K562 (cell line): ENCODE measurements around the gene EPHB2. TPM values are rescaled to one million over a fixed set of nuclear protein-coding genes. Genes with fewer than 3 reads are reported as not detected.

Source experiments
- BCL6 ChIP-seq: fragments of 250-450 bp; sonication (Bioruptor Pico); IDR thresholded peaks from 2 replicates; pipeline ENCODE4 v1.4.0; 2020
- BHLHE40 ChIP-seq: IDR thresholded peaks from 2 replicates; pipeline ENCODE4 v1.6.1; 2011; ENCODE audit warnings: low read length, improper control_type of control experiment
- BRD4 ChIP-seq: fragments of 200-600 bp; sonication (generic); IDR thresholded peaks from 2 replicates; pipeline ENCODE4 v1.6.1; 2017; ENCODE audit warnings: inconsistent platforms
- DPF2 ChIP-seq: fragments of 450-650 bp; IDR thresholded peaks from 2 replicates; pipeline ENCODE4 v1.6.1; 2016
- GTF2E2 ChIP-seq: fragments of 200-800 bp; sonication (Bioruptor generic); IDR thresholded peaks from 2 replicates; pipeline ENCODE4 v1.6.1; 2016; ENCODE audit warnings: missing genetic modification characterization, missing compliant biosample characterization
- HDAC1 ChIP-seq, 2 experiments: fragments of 450-650 bp; IDR thresholded peaks; 2 replicates each; pipeline ENCODE4 v1.6.1; 2016 to 2017; ENCODE audit warnings: inconsistent platforms in 1 of 2, mild to moderate bottlenecking in 1 of 2, moderate library complexity in 1 of 2
- HDAC3 ChIP-seq: fragments of 450-650 bp; IDR thresholded peaks from 2 replicates; pipeline ENCODE4 v1.6.1; 2018; ENCODE audit warnings: borderline replicate concordance, mild to moderate bottlenecking, moderate library complexity; ENCODE audit not compliant: partially characterized antibody
- HMGN3 ChIP-seq: IDR thresholded peaks from 2 replicates; pipeline ENCODE4 v1.6.1; 2011; ENCODE audit warnings: borderline replicate concordance, low read depth, mild to moderate bottlenecking, mixed read lengths, low read length; ENCODE audit not compliant: insufficient read length; ENCODE audit errors: extremely low read depth
- JUN ChIP-seq, 2 experiments: sonication (generic) in 1 of 2; formaldehyde crosslinking in 1 of 2; IDR thresholded peaks; 2 replicates each; pipeline versions ENCODE4 v1.6.1 to v1.8.0; 2012 to 2022; ENCODE audit warnings: borderline replicate concordance in 2 of 2, mild to moderate bottlenecking in 2 of 2, improper control_type of control experiment in 1 of 2, low read depth in 1 of 2, low read length in 1 of 2, missing genetic modification reagents in 1 of 2
- JUND ChIP-seq, 2 experiments: IDR thresholded peaks; 2 replicates in 1 of 2; 3 replicates in 1 of 2; pipeline ENCODE4 v1.6.1; 2011; ENCODE audit warnings: borderline replicate concordance in 2 of 2, low read depth in 2 of 2, low read length in 2 of 2, improper control_type of control experiment in 1 of 2, missing biosample characterization in 1 of 2, missing genetic modification characterization in 1 of 2, missing genetic modification reagents in 1 of 2
- MAFF ChIP-seq: IDR thresholded peaks from 2 replicates; pipeline ENCODE4 v1.6.1; 2012; ENCODE audit warnings: low read length, improper control_type of control experiment
- MAFK ChIP-seq: IDR thresholded peaks from 2 replicates; pipeline ENCODE4 v1.6.1; 2011; ENCODE audit warnings: low read length, improper control_type of control experiment
- PKNOX1 ChIP-seq: fragments of 450-650 bp; IDR thresholded peaks from 2 replicates; pipeline ENCODE4 v1.6.1; 2016
- RCOR1 ChIP-seq, 2 experiments: IDR thresholded peaks; 2 replicates each; pipeline ENCODE4 v1.6.1; 2012; ENCODE audit warnings: low read depth in 2 of 2, low read length in 2 of 2, borderline replicate concordance in 1 of 2, improper control_type of control experiment in 1 of 2
- RNF2 ChIP-seq: sonication (generic); IDR thresholded peaks from 2 replicates; pipeline ENCODE4 v1.6.1; 2016
- SOX6 ChIP-seq: fragments of 450-650 bp; IDR thresholded peaks from 2 replicates; pipeline ENCODE4 v1.6.1; 2014; ENCODE audit warnings: mild to moderate bottlenecking
- TCF3 ChIP-seq: sonication (generic); formaldehyde crosslinking; IDR thresholded peaks from 2 replicates; pipeline ENCODE4 v1.4.0; 2020; ENCODE audit warnings: mild to moderate bottlenecking, missing genetic modification reagents
- USF1 ChIP-seq: sonication (generic); formaldehyde crosslinking; IDR thresholded peaks from 2 replicates; pipeline ENCODE4 v1.9.0; 2022; ENCODE audit warnings: mild to moderate bottlenecking, missing genetic modification reagents
- XRCC4 ChIP-seq: IDR thresholded peaks from one replicate; pipeline ENCODE4 v1.6.1; 2011; ENCODE audit not compliant: insufficient read depth, insufficient read length; ENCODE audit errors: extremely low read depth
- ZFX ChIP-seq: sonication (generic); formaldehyde crosslinking; IDR thresholded peaks from 2 replicates; pipeline ENCODE4 v1.8.0; 2022; ENCODE audit warnings: mild to moderate bottlenecking, missing genetic modification reagents, moderate library complexity
- ZNF121 ChIP-seq: sonication (generic); formaldehyde crosslinking; conservative IDR thresholded peaks from 2 replicates; pipeline ENCODE4 v1.8.0; 2022; ENCODE audit warnings: missing genetic modification reagents
- ZNF277 ChIP-seq: fragments of 250-450 bp; sonication (Bioruptor Pico); IDR thresholded peaks from 2 replicates; pipeline ENCODE4 v1.8.0; 2022; ENCODE audit warnings: inconsistent platforms, mild to moderate bottlenecking, moderate library complexity, borderline replicate concordance
- polyA plus RNA-seq, 8 experiments: library from polyadenylated mRNA; depleted of rRNA in 4 of 8; stranded (reverse) in 5 of 8; unstranded in 3 of 8; fragments of >200 nt; fragmentation: Nextera tagmentation in 2 of 8; fragmentation: Illumina TruSeq in 1 of 8; extraction: Ambion mirVana in 2 of 8; extraction: Trizol in 1 of 8; gene quantifications; 2 replicates each; pipeline versions ENCODE4 v1.2.1 to v1.2.3, GENCODE V29; 2011 to 2014; ENCODE audit warnings: inconsistent platforms in 1 of 8, missing spikeins in 1 of 8
- total RNA-seq, 7 experiments: library from RNA; depleted of rRNA in 6 of 7; stranded (reverse); fragments of >200 nt in 6 of 7; fragmentation: Illumina TruSeq in 2 of 7; extraction: Trizol in 2 of 7; gene quantifications; 2 replicates each; pipeline versions ENCODE4 v1.2.1 to v1.2.3, GENCODE V29; 2011 to 2021; ENCODE audit warnings: low replicate concordance in 1 of 7
- TF ChIP-seq, protein P1 (sequence below), 2 experiments: fragments of 450-650 bp; conservative IDR thresholded peaks; 2 replicates each; pipeline ENCODE4 v1.6.1; 2017; ENCODE audit warnings: mild to moderate bottlenecking in 2 of 2, moderate library complexity in 2 of 2

EPHB2 gene
- total and polyA plus RNA-seq, 9 of the 15 experiments (the other 6 are each of a cell fraction or from before 2014, with no cell fraction given), result not detected

DNA sequence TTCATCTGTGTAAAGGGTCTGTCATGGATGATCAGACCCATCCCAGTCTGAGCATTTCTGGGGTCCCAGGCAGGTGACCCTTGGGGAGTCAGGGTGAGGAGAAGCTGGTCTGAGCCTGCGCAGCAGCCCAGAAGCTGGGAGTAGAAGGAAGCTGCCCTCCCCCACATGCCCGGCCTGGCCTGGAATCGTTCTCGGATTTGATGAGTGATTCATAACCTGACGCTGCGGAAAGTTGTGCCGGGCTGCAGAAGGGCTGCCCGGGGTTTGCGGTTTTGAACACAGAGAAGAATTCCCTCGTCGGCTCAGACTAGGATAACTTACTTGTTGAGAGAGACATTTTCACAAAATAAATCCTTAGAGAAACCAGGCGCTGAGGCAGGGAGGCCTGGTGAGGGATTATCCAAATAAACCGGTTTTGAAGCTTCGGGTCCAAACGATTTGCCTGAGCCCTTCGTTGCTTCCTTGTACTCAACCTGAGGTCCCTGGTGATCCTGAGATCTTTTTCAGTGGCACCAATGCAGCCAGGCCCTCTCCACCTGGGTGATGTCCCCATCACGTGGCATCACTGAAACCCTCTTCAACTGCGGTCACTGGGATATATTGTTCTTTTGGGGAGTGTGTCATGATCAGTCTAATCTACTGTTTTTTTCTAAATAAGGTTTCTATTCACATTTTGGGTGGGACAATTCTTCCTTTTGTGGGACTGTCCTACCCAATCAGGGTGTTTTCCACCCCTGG, 29.2 kb downstream of the EPHB2 start (continued):
- 0 out of 2 replicates have a peak, but pooled peaks have one; percentile 9 for TF ChIP-seq USF1
- peak; percentile 27; the same call in 1 of the 2 replicates for TF ChIP-seq BHLHE40
- TF ChIP-seq ZNF277 (CRISPR knock-in tag), result no peak
- TF ChIP-seq PKNOX1, result peak; percentile 48; the same call in 1 of the 2 replicates
- TF ChIP-seq HDAC1 (IDR thresholded peaks at IDR 0.05), result no peak
- 0 out of 2 replicates have a peak, but pooled peaks have one; percentile 18 for TF ChIP-seq TCF3
- no peak for TF ChIP-seq RNF2
- no peak for TF ChIP-seq BRD4
- TF ChIP-seq BCL6 (CRISPR knock-in tag), result no peak
- no peak for TF ChIP-seq XRCC4
- no peak for TF ChIP-seq HDAC3
- no peak for TF ChIP-seq ZNF121 (CRISPR knock-in tag)
- peak; percentile 45; the same call in 1 of the 2 replicates for TF ChIP-seq MAFK
- peak; percentile 63 for TF ChIP-seq JUND (IDR thresholded peaks at IDR 0.05; ENCODE audit: borderline replicate concordance, low read depth, low read length)
- TF ChIP-seq JUND (tag; IDR thresholded peaks at IDR 0.05; ENCODE audit: borderline replicate concordance, low read depth, low read length), result peak; percentile 55; the same call in 1 of the 3 replicates
- no peak for TF ChIP-seq HMGN3
- TF ChIP-seq RCOR1 (IDR thresholded peaks at IDR 0.05; ENCODE audit: borderline replicate concordance in 1 of 2, low read depth in 2 of 2, low read length in 2 of 2), result peak in 1 of 2 experiments; percentile 71; a peak in 2 of 4 replicates
- no peak for TF ChIP-seq GTF2E2
- TF ChIP-seq DPF2, result peak; percentile 58
- TF ChIP-seq, protein P1, sequence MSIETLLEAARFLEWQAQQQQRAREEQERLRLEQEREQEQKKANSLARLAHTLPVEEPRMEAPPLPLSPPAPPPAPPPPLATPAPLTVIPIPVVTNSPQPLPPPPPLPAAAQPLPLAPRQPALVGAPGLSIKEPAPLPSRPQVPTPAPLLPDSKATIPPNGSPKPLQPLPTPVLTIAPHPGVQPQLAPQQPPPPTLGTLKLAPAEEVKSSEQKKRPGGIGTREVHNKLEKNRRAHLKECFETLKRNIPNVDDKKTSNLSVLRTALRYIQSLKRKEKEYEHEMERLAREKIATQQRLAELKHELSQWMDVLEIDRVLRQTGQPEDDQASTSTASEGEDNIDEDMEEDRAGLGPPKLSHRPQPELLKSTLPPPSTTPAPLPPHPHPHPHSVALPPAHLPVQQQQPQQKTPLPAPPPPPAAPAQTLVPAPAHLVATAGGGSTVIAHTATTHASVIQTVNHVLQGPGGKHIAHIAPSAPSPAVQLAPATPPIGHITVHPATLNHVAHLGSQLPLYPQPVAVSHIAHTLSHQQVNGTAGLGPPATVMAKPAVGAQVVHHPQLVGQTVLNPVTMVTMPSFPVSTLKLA (conservative IDR thresholded peaks at IDR 0.05), result no peak
- 0 out of 2 replicates have a peak, but pooled peaks have one; percentile 16 for TF ChIP-seq SOX6
- TF ChIP-seq MAFF, result 0 out of 2 replicates have a peak, but pooled peaks have one; percentile 10
- peak; percentile 66; the same call in 1 of the 2 replicates for TF ChIP-seq JUN (IDR thresholded peaks at IDR 0.05; ENCODE audit: borderline replicate concordance, low read depth, low read length)
- no peak for TF ChIP-seq JUN (CRISPR knock-in tag; IDR thresholded peaks at IDR 0.05; ENCODE audit: borderline replicate concordance)
- peak; percentile 27; the same call in 1 of the 2 replicates for TF ChIP-seq ZFX (CRISPR knock-in tag)
